Measurements from ENCODE around the gene MINDY2. TPM values are rescaled to one million over a fixed set of nuclear protein-coding genes. Genes with fewer than 3 reads are reported as not detected.

Gene MINDY2
- total RNA-seq, 1 experiment from 2014 or later = 6.8 TPM

DNA sequence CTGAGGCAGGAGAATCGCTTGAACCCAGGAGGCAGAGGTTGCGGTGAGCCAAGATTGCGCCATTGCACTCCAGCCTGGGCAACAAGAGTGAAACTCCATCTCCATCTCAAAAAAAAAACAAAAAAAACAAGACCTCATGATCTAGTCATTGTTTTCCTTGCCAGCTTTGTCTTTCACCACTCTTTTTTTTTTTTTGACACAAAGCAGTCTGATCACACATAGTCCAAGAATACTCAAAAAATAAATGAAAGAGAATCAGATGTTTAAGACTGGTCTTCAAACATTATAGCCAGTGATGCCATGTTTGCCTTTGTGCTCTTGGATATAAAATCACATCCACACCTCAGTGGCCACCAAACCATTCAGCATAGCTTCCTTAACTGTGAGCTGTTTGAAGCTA, 15.8 kb upstream of the MINDY2 start:
- Histone ChIP-seq H3K9me3 (ENCODE audit: control insufficient read depth, insufficient read depth, low read depth, low read length) (no peaks in the 10 kb centered on the region), H3K4me1 (ENCODE audit: control insufficient read depth, insufficient read depth, low read length) (0 out of 2 replicates have a peak, but pooled peaks cover 2% of the 10 kb centered on the region), H3K27me3 (ENCODE audit: control insufficient read depth, insufficient read depth, low read length) (no peaks in the 10 kb centered on the region), H3K4me3 (ENCODE audit: low read depth in 2 of 2, low read length in 2 of 2) (no peak overlapping the region), H3K36me3 (ENCODE audit: control insufficient read depth, insufficient read depth, low read length) (no peaks in the 10 kb centered on the region), H3K27ac (ENCODE audit: low read length) (no peak overlapping the region)
- no peak for DNase-seq (ENCODE audit: low read depth, low spot score)
- intact Hi-C loops (cut with micrococcal nuclease; ENCODE audit: unreplicated experiment) (loop anchor here (10.0 kb wide), 1 partner anchor 531 kb away; no protein-coding TSS in a partner anchor), in situ Hi-C loops (cut with HindIII; ENCODE audit: low pct_unique_long_range_greater_than_20kb, low sequenced_read_pairs) (no loop called here)
- ATAC-seq = no peak
- TF ChIP-seq, protein P1, sequence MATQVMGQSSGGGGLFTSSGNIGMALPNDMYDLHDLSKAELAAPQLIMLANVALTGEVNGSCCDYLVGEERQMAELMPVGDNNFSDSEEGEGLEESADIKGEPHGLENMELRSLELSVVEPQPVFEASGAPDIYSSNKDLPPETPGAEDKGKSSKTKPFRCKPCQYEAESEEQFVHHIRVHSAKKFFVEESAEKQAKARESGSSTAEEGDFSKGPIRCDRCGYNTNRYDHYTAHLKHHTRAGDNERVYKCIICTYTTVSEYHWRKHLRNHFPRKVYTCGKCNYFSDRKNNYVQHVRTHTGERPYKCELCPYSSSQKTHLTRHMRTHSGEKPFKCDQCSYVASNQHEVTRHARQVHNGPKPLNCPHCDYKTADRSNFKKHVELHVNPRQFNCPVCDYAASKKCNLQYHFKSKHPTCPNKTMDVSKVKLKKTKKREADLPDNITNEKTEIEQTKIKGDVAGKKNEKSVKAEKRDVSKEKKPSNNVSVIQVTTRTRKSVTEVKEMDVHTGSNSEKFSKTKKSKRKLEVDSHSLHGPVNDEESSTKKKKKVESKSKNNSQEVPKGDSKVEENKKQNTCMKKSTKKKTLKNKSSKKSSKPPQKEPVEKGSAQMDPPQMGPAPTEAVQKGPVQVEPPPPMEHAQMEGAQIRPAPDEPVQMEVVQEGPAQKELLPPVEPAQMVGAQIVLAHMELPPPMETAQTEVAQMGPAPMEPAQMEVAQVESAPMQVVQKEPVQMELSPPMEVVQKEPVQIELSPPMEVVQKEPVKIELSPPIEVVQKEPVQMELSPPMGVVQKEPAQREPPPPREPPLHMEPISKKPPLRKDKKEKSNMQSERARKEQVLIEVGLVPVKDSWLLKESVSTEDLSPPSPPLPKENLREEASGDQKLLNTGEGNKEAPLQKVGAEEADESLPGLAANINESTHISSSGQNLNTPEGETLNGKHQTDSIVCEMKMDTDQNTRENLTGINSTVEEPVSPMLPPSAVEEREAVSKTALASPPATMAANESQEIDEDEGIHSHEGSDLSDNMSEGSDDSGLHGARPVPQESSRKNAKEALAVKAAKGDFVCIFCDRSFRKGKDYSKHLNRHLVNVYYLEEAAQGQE (IDR thresholded peaks at IDR 0.05; ENCODE audit: insufficient read depth in 1 of 2, low read depth in 2 of 2, low read length in 1 of 2) = no peak
- TF ChIP-seq POLR2AphosphoS5 (IDR thresholded peaks at IDR 0.05; ENCODE audit: low read depth, low read length) = no peak
- TF ChIP-seq SIN3A (IDR thresholded peaks at IDR 0.05; ENCODE audit: borderline replicate concordance, insufficient read depth, low read depth, low read length) = no peak
- TF ChIP-seq, protein P2, sequence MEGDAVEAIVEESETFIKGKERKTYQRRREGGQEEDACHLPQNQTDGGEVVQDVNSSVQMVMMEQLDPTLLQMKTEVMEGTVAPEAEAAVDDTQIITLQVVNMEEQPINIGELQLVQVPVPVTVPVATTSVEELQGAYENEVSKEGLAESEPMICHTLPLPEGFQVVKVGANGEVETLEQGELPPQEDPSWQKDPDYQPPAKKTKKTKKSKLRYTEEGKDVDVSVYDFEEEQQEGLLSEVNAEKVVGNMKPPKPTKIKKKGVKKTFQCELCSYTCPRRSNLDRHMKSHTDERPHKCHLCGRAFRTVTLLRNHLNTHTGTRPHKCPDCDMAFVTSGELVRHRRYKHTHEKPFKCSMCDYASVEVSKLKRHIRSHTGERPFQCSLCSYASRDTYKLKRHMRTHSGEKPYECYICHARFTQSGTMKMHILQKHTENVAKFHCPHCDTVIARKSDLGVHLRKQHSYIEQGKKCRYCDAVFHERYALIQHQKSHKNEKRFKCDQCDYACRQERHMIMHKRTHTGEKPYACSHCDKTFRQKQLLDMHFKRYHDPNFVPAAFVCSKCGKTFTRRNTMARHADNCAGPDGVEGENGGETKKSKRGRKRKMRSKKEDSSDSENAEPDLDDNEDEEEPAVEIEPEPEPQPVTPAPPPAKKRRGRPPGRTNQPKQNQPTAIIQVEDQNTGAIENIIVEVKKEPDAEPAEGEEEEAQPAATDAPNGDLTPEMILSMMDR (IDR thresholded peaks at IDR 0.05) = no peak
- no peak for TF ChIP-seq TCF7L2 (IDR thresholded peaks at IDR 0.05; ENCODE audit: low read depth, low read length)
- no TSS peak for BruUV-seq (replicated peaks)
- ChIA-PET POLR2A (no interaction called here), CTCF (no interaction called here)

DNA sequence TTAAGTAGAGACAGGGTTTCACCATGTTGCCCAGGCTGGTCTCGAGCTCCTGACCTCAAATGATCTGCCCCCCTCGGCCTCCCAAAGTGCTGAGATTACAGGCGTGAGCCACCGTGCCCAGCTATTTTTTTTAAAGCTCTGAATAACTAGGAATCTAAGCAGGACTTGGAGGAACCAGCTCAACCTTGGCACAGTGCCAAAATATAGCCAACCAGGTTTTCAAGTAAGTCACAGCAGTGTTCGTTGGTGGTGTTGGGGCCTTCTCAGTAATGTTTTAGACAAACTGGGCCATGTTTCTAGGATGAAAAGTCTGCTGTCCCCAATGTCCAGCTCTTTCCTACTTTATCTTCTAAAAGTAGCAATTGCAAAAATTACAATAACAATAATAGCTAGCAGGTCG, 15.1 kb upstream of the MINDY2 start:
- H3K4me3 ChIP-seq (ENCODE audit: low read depth in 2 of 2, low read length in 2 of 2) = no peak overlapping the region
- H3K36me3 ChIP-seq (ENCODE audit: control insufficient read depth, insufficient read depth, low read length) = no peaks in the 10 kb centered on the region
- intact Hi-C loops (cut with micrococcal nuclease; ENCODE audit: unreplicated experiment) = loop anchor here (10.0 kb wide), 1 partner anchor 531 kb away; no protein-coding TSS in a partner anchor
- no peak for ATAC-seq
- H3K27me3 ChIP-seq (ENCODE audit: control insufficient read depth, insufficient read depth, low read length) = no peaks in the 10 kb centered on the region
- in situ Hi-C loops (cut with HindIII; ENCODE audit: low pct_unique_long_range_greater_than_20kb, low sequenced_read_pairs) = no loop called here
- no peak overlapping the region for H3K27ac ChIP-seq (ENCODE audit: low read length)
- no peaks in the 10 kb centered on the region for H3K4me1 ChIP-seq (ENCODE audit: control insufficient read depth, insufficient read depth, low read length)
- ChIA-PET CTCF (no interaction called here), POLR2A (interaction anchor here (0.6 kb wide), 1 partner anchor 202 kb away, joined by 7 read pairs; no protein-coding TSS in a partner anchor)
- no peaks in the 10 kb centered on the region for H3K9me3 ChIP-seq (ENCODE audit: control insufficient read depth, insufficient read depth, low read depth, low read length)
- BruUV-seq (replicated peaks) = no TSS peak
- TF ChIP-seq SIN3A (IDR thresholded peaks at IDR 0.05; ENCODE audit: borderline replicate concordance, insufficient read depth, low read depth, low read length) (no peak), TCF7L2 (IDR thresholded peaks at IDR 0.05; ENCODE audit: low read depth, low read length) (no peak), POLR2AphosphoS5 (IDR thresholded peaks at IDR 0.05; ENCODE audit: low read depth, low read length) (no peak)
- TF ChIP-seq, protein P2 (IDR thresholded peaks at IDR 0.05) = no peak
- TF ChIP-seq, protein P1 (IDR thresholded peaks at IDR 0.05; ENCODE audit: insufficient read depth in 1 of 2, low read depth in 2 of 2, low read length in 1 of 2) = no peak
- no peak for DNase-seq (ENCODE audit: low read depth, low spot score)
